Skeletal muscle tissue (tissue), 5 donors: Measurements from ENCODE around the gene ERC2. TPM values are rescaled to one million over a fixed set of nuclear protein-coding genes. Genes with fewer than 3 reads are reported as not detected.

Experiments used
- H3K27ac ChIP-seq: one replicate; pipeline ENCODE4 v1.7.0; 2013; ENCODE audit warnings: mild to moderate bottlenecking, low read depth, low read length, inconsistent platforms
- H3K27me3 ChIP-seq, 3 donors: one replicate each; pipeline ENCODE4 v1.7.0; 2013; ENCODE audit warnings: low read length in 3 of 3; ENCODE audit not compliant: control insufficient read depth in 3 of 3, insufficient read depth in 3 of 3
- H3K36me3 ChIP-seq, 3 donors: one replicate each; pipeline ENCODE4 v1.7.0; 2013; ENCODE audit warnings: low read length in 3 of 3; ENCODE audit not compliant: control insufficient read depth in 3 of 3, insufficient read depth in 3 of 3
- H3K4me1 ChIP-seq, 3 donors: one replicate each; pipeline ENCODE4 v1.7.0; 2013; ENCODE audit warnings: low read length in 3 of 3, mild to moderate bottlenecking in 3 of 3; ENCODE audit not compliant: control insufficient read depth in 3 of 3, insufficient read depth in 3 of 3
- H3K4me3 ChIP-seq, 3 donors: one replicate each; pipeline ENCODE4 v1.7.0; 2013; ENCODE audit warnings: low read length in 3 of 3
- H3K9ac ChIP-seq, 3 donors: one replicate each; pipeline ENCODE4 v1.7.0; 2013; ENCODE audit warnings: low read length in 3 of 3, mild to moderate bottlenecking in 3 of 3, moderate library complexity in 2 of 3, low read depth in 1 of 3
- H3K9me3 ChIP-seq, 3 donors: one replicate each; pipeline ENCODE4 v1.7.0; 2013; ENCODE audit warnings: low read length in 3 of 3; ENCODE audit not compliant: control insufficient read depth in 3 of 3
- small RNA-seq: library from RNA; depleted of rRNA; stranded (forward); fragments of <200 nt; gene quantifications from one replicate; pipeline ENCODE3, GENCODE V24; 2014
- total RNA-seq: library from RNA; depleted of rRNA; stranded (reverse); fragments of >200 nt; gene quantifications from one replicate; pipeline ENCODE4 v1.2.3, GENCODE V29; 2014
- donor health status: Osteomylitis.

The ERC2 gene
- total RNA-seq, 1 donor from 2014 or later: 1.0 TPM

GRCh38 chr3:55469957-55470526 is 998.2 kb downstream of the ERC2 start:
- Histone ChIP-seq H3K4me3 (no peak overlapping the region), H3K36me3 (peaks cover 0 to 6% (median 5%) of the 10 kb centered on the region in 3 donors), H3K27me3 (no peaks in the 10 kb centered on the region), H3K27ac (no peak overlapping the region), H3K9me3 (no peaks in the 10 kb centered on the region), H3K9ac (no peak overlapping the region), H3K4me1 (peaks cover 0 to 5% (median 2%) of the 10 kb centered on the region in 3 donors)

GRCh38 chr3:55468251-55468650 is 1000.0 kb downstream of the ERC2 start:
- no peak overlapping the region for H3K27ac ChIP-seq
- no peak overlapping the region for H3K4me3 ChIP-seq
- H3K36me3 ChIP-seq: peaks cover 0 to 5% (median 4%) of the 10 kb centered on the region in 3 donors
- no peaks in the 10 kb centered on the region for H3K9me3 ChIP-seq
- no peaks in the 10 kb centered on the region for H3K27me3 ChIP-seq
- peaks cover 0 to 5% (median 2%) of the 10 kb centered on the region in 3 donors for H3K4me1 ChIP-seq
- no peak overlapping the region for H3K9ac ChIP-seq

- H3K36me3 ChIP-seq: peaks cover 0 to 5% (median 4%) of the 10 kb centered on the region in 3 donors
- no peaks in the 10 kb centered on the region for H3K9me3 ChIP-seq
- H3K9ac ChIP-seq: no peak overlapping the region
Measured at GRCh38 chr3:55467099-55467498, 1001.2 kb downstream of the ERC2 start.

GRCh38 chr3:55466526-55466925 is 1001.7 kb downstream of the ERC2 start:
- Histone ChIP-seq H3K27me3 (no peaks in the 10 kb centered on the region), H3K36me3 (peaks cover 0 to 5% (median 4%) of the 10 kb centered on the region in 3 donors), H3K27ac (no peak overlapping the region), H3K4me3 (no peak overlapping the region), H3K9ac (no peak overlapping the region), H3K9me3 (no peaks in the 10 kb centered on the region), H3K4me1 (peaks cover 0 to 2% (median 2%) of the 10 kb centered on the region in 3 donors)

More at GRCh38 chr3:55467099-55467498, 1001.2 kb downstream of the ERC2 start:
- H3K27me3 ChIP-seq: no peaks in the 10 kb centered on the region
- H3K4me3 ChIP-seq: no peak overlapping the region
- peaks cover 0 to 5% (median 2%) of the 10 kb centered on the region in 3 donors for H3K4me1 ChIP-seq
- H3K27ac ChIP-seq: no peak overlapping the region

GRCh38 chr3:55461896-55462295 is 1006.4 kb downstream of the ERC2 start:
- Histone ChIP-seq H3K27ac (no peak overlapping the region), H3K9ac (no peak overlapping the region), H3K4me1 (no peaks in the 10 kb centered on the region), H3K36me3 (no peaks in the 10 kb centered on the region), H3K9me3 (no peaks in the 10 kb centered on the region), H3K27me3 (no peaks in the 10 kb centered on the region), H3K4me3 (no peak overlapping the region)

- no peaks in the 10 kb centered on the region for H3K4me1 ChIP-seq
- no peaks in the 10 kb centered on the region for H3K36me3 ChIP-seq
- no peaks in the 10 kb centered on the region for H3K9me3 ChIP-seq
- peaks cover 0 to 5% (median 0%) of the 10 kb centered on the region in 3 donors for H3K27me3 ChIP-seq
- H3K4me3 ChIP-seq: no peak overlapping the region
- H3K9ac ChIP-seq: no peak overlapping the region
- no peak overlapping the region for H3K27ac ChIP-seq
Measured at GRCh38 chr3:55459838-55460237, 1008.4 kb downstream of the ERC2 start.

Small RNAs within 50 kb of the gene (small RNA-seq; reads per million reads assigned to genes)
- gene MIR3938 (0.12 reads per million), gene RNA5SP133 (not detected)

Other genes starting within 250 kb of the ERC2 start
- gene CCDC66, start 88.7 kb upstream of the ERC2 start, total RNA-seq: 54.3 TPM
- gene TASOR, start 214.8 kb upstream of the ERC2 start, total RNA-seq: 89.2 TPM